Activated B cell treated with CpG ODN at 0.5 μM for 24 hours (primary cell): ENCODE data around the gene ENHO. TPM values are rescaled to one million over a fixed set of nuclear protein-coding genes. Genes with fewer than 3 reads are reported as not detected.

ENCODE experiments used
- ATAC-seq: fragments of 200-7000 bp; cut with Tn5 transposase; one replicate; pipeline ENCODE4 v1.10.0; 2021; ENCODE audit warnings: low read depth, mild to moderate bottlenecking, moderate library complexity
- CTCF ChIA-PET: fragments of 350-600 bp; sonication (Branson Sonifier 250); formaldehyde crosslinking; loops from one replicate; lab custom pipeline; 2021; ENCODE audit warnings: antibody characterized with exemption; lab: Charles Lee
- POLR2A ChIA-PET: fragments of 350-600 bp; sonication (Branson Sonifier 250); formaldehyde crosslinking; loops from one replicate; lab custom pipeline; 2021; ENCODE audit warnings: antibody characterized with exemption; lab: Charles Lee
- DNase-seq: peaks from one replicate; pipeline ENCODE4 v3.0.0; 2022
- H3K27ac Mint-ChIP-seq: one replicate; pipeline ENCODE4 v1.8.0; 2020; ENCODE audit warnings: mixed read lengths
- H3K27me3 Mint-ChIP-seq: one replicate; pipeline ENCODE4 v1.8.0; 2021; ENCODE audit warnings: mixed read lengths
- H3K36me3 Mint-ChIP-seq: one replicate; pipeline ENCODE4 v1.8.0; 2021; ENCODE audit warnings: low read depth, mixed read lengths
- H3K4me1 Mint-ChIP-seq: one replicate; pipeline ENCODE4 v1.8.0; 2021; ENCODE audit warnings: mixed read lengths
- H3K4me3 Mint-ChIP-seq: one replicate; pipeline ENCODE4 v1.8.0; 2020; ENCODE audit warnings: mild to moderate bottlenecking, mixed read lengths
- H3K9me3 Mint-ChIP-seq: one replicate; pipeline ENCODE4 v1.8.0; 2020; ENCODE audit warnings: mixed read lengths
- CTCF ChIP-seq: fragments of 200-600 bp; IDR thresholded peaks from one replicate; pipeline ENCODE4 v1.8.0; 2022; ENCODE audit warnings: antibody characterized with exemption, mild to moderate bottlenecking
- intact Hi-C: fragments of 100-400 bp; cut with micrococcal nuclease; formaldehyde crosslinking; loops from one replicate; pipeline ENCODE4 v1.15.1; 2024
- total RNA-seq: library from RNA; stranded (reverse); gene quantifications from 2 replicates; pipeline ENCODE4 v1.2.3, GENCODE V29; 2022

The ENHO gene
- total RNA-seq, 1 donor from 2014 or later, result not detected

- POLR2A ChIA-PET, result no interaction called here
- Mint-ChIP-seq H3K36me3 (no peaks in the 10 kb centered on the region), H3K4me1 (no peaks in the 10 kb centered on the region), H3K27me3 (peaks cover 1% of the 10 kb centered on the region), H3K9me3 (no peaks in the 10 kb centered on the region), H3K4me3 (no peak overlapping the region), H3K27ac (no peak overlapping the region)
- intact Hi-C loops, result no loop called here
- DNase-seq, result no peak
- TF ChIP-seq CTCF, result no peak
- no peak for ATAC-seq
- CTCF ChIA-PET, result interaction anchor here (1.4 kb wide), 1 partner anchor 108 kb away, joined by 3 read pairs; no protein-coding TSS in a partner anchor
Observed at GRCh38 chr9:34512131-34513078, 10.4 kb downstream of the ENHO start.

- Mint-ChIP-seq H3K4me1 (no peaks in the 10 kb centered on the region), H3K9me3 (no peaks in the 10 kb centered on the region), H3K27me3 (peaks cover 3% of the 10 kb centered on the region), H3K36me3 (no peaks in the 10 kb centered on the region), H3K27ac (no peak overlapping the region), H3K4me3 (no peak overlapping the region)
- DNase-seq (no peak), ATAC-seq (no peak)
- ChIA-PET CTCF (no interaction called here), POLR2A (interaction anchor here (0.5 kb wide), 1 partner anchor 165 kb away, joined by 4 read pairs; no protein-coding TSS in a partner anchor)
- TF ChIP-seq CTCF, result no peak
- intact Hi-C loops, result no loop called here
Observed at GRCh38 chr9:34510497-34511468, 12.0 kb downstream of the ENHO start.

GRCh38 chr9:34508951-34509350, 13.8 kb downstream of the ENHO start:
- Mint-ChIP-seq H3K4me1 (no peaks in the 10 kb centered on the region), H3K27me3 (peaks cover 3% of the 10 kb centered on the region), H3K4me3 (no peak overlapping the region), H3K27ac (no peak overlapping the region), H3K9me3 (no peaks in the 10 kb centered on the region), H3K36me3 (no peaks in the 10 kb centered on the region)
- TF ChIP-seq CTCF, result no peak
- no peak for DNase-seq
- POLR2A ChIA-PET, result no interaction called here
- intact Hi-C loops, result no loop called here
- no peak for ATAC-seq
- CTCF ChIA-PET, result interaction anchor here (1.5 kb wide), 1 partner anchor 11 kb away, joined by 4 read pairs; no protein-coding TSS in a partner anchor

- intact Hi-C loops, result no loop called here
- no peaks in the 10 kb centered on the region for H3K9me3 Mint-ChIP-seq
- ChIA-PET POLR2A (no interaction called here), CTCF (interaction anchor here (1.5 kb wide), 1 partner anchor 10 kb away, joined by 4 read pairs; no protein-coding TSS in a partner anchor)
- no peaks in the 10 kb centered on the region for H3K36me3 Mint-ChIP-seq
- H3K4me1 Mint-ChIP-seq, result no peaks in the 10 kb centered on the region
- DNase-seq (no peak), ATAC-seq (no peak)
- no peak overlapping the region for H3K4me3 Mint-ChIP-seq
- peaks cover 3% of the 10 kb centered on the region for H3K27me3 Mint-ChIP-seq
- H3K27ac Mint-ChIP-seq, result no peak overlapping the region
- no peak for TF ChIP-seq CTCF
Observed at GRCh38 chr9:34508463-34508862, 14.3 kb downstream of the ENHO start.
